Type B pancreatic cell (in vitro differentiated cells): Measurements from ENCODE around the gene CORIN. TPM values are rescaled to one million over a fixed set of nuclear protein-coding genes. Genes with fewer than 3 reads are reported as not detected.

Experiments
- DNase-seq: peaks from one replicate; pipeline ENCODE4 v3.0.0; 2021; ENCODE audit warnings: mixed read lengths; ENCODE audit not compliant: unreplicated experiment; ENCODE audit errors: extremely low spot score
- H3K27ac Mint-ChIP-seq: 2 replicates; pipeline ENCODE4 v1.8.0; 2021; ENCODE audit warnings: mild to moderate bottlenecking, mixed read lengths
- H3K27me3 Mint-ChIP-seq: 2 replicates; pipeline ENCODE4 v1.8.0; 2021; ENCODE audit warnings: mixed read lengths
- H3K36me3 Mint-ChIP-seq: 2 replicates; pipeline ENCODE4 v1.8.0; 2021; ENCODE audit warnings: mixed read lengths
- H3K4me1 Mint-ChIP-seq: one replicate; pipeline ENCODE4 v1.8.0; 2021; ENCODE audit warnings: mixed read lengths; ENCODE audit not compliant: unreplicated experiment
- H3K4me3 Mint-ChIP-seq: 2 replicates; pipeline ENCODE4 v1.8.0; 2021; ENCODE audit warnings: mild to moderate bottlenecking, mixed read lengths
- H3K9me3 Mint-ChIP-seq: 2 replicates; pipeline ENCODE4 v1.8.0; 2021; ENCODE audit warnings: mixed read lengths
- total RNA-seq: library from RNA; stranded (reverse); gene quantifications from 2 replicates; pipeline ENCODE4 v1.2.1, GENCODE V29; 2021; ENCODE audit warnings: low replicate concordance
- TF ChIP-seq, protein P1 (sequence below): fragments of 200-600 bp; sonication (generic); conservative IDR thresholded peaks from 2 replicates; pipeline ENCODE4 v1.5.0; 2021; ENCODE audit warnings: antibody characterized with exemption, mild to moderate bottlenecking

The CORIN gene
- total RNA-seq, 1 donor from 2014 or later: 34.6 TPM

DNA sequence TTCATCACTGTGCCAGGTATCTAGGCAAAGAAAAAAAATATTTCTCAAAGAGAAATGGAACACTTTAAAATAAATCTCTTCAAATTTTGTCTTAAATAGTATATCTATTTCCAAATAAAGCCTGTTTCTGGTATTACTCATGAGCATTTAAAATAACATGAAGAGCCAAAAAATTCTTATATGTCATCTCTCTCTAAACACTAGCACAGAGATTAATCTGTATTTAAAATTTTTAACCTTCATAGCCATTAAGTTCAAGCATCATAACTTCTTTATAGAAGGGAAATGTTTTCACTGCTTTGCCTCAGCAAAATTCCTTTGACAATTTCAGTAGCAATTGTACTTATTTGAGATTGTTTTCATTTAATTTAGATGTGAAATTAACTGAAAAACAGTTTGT is 5.1 kb upstream of the CORIN start:
- Mint-ChIP-seq H3K4me3 (no peak overlapping the region), H3K4me1 (peaks cover 2% of the 10 kb centered on the region), H3K36me3 (peaks cover 27% of the 10 kb centered on the region), H3K27me3 (peaks cover 3% of the 10 kb centered on the region), H3K9me3 (no peaks in the 10 kb centered on the region), H3K27ac (no peak overlapping the region)
- no peak for DNase-seq
- TF ChIP-seq, protein P1, sequence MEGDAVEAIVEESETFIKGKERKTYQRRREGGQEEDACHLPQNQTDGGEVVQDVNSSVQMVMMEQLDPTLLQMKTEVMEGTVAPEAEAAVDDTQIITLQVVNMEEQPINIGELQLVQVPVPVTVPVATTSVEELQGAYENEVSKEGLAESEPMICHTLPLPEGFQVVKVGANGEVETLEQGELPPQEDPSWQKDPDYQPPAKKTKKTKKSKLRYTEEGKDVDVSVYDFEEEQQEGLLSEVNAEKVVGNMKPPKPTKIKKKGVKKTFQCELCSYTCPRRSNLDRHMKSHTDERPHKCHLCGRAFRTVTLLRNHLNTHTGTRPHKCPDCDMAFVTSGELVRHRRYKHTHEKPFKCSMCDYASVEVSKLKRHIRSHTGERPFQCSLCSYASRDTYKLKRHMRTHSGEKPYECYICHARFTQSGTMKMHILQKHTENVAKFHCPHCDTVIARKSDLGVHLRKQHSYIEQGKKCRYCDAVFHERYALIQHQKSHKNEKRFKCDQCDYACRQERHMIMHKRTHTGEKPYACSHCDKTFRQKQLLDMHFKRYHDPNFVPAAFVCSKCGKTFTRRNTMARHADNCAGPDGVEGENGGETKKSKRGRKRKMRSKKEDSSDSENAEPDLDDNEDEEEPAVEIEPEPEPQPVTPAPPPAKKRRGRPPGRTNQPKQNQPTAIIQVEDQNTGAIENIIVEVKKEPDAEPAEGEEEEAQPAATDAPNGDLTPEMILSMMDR: no peak

DNA sequence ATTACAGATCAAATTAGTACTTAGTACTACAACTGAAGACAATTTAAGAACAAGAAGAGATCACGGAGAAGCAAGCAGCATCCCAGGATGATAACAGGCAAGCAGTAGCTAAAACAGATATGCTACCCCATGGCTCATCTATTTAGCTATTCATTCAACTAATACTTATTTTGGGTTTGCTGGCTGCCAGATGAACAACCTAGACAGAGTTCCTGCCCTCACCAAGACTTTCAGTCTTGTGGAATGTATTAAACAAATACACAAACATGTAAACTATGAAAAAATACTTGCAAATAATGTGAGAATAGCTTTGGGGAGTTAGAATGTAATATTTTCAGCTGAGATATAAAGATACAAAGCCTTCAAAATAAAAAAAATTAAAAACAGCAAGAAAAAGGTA is 2.4 kb upstream of the CORIN start:
- Mint-ChIP-seq H3K27ac (no peak overlapping the region), H3K27me3 (peaks cover 19% of the 10 kb centered on the region), H3K4me3 (no peak overlapping the region), H3K4me1 (peaks cover 6% of the 10 kb centered on the region), H3K36me3 (peaks cover 15% of the 10 kb centered on the region), H3K9me3 (no peaks in the 10 kb centered on the region)
- DNase-seq: no peak
- TF ChIP-seq, protein P1: no peak

DNA sequence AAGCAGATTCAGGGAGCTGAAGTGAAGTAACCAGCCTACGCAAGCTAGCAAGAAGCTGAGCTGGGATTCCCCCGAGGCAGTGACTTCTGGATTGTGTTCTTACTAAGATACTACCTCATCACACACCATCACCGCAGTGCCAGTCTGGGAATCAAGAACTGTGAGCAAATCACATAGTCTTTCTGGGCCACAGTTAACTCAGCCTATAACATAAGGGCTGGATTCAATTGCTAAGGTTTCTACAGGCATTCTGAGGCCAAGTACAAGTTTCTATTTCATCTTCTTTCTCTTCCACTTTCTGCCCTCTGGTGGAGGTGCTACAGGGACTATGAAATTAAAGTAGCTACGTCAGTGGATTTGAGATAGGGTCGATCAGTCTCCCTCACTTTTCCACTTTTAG is 1.4 kb upstream of the CORIN start:
- H3K27me3 Mint-ChIP-seq: peaks cover 20% of the 10 kb centered on the region
- peak overlapping the region; percentile 23 for H3K27ac Mint-ChIP-seq

GRCh38 chr4:47838445-47838844 is 578 bp upstream of the CORIN start:
- Mint-ChIP-seq H3K4me3 (peak overlapping the region; percentile 90), H3K4me1 (peaks cover 6% of the 10 kb centered on the region), H3K9me3 (peaks cover 1% of the 10 kb centered on the region), H3K27ac (no peak overlapping the region), H3K36me3 (peaks cover 10% of the 10 kb centered on the region), H3K27me3 (peaks cover 28% of the 10 kb centered on the region)
- DNase-seq: no peak
- TF ChIP-seq, protein P1: no peak

More for the DNA sequence above, 1.4 kb upstream of the CORIN start:
- TF ChIP-seq, protein P1: peak; percentile 58
- Mint-ChIP-seq H3K36me3 (peaks cover 13% of the 10 kb centered on the region), H3K4me1 (peaks cover 6% of the 10 kb centered on the region), H3K9me3 (no peaks in the 10 kb centered on the region), H3K4me3 (peak overlapping the region; percentile 44)
- DNase-seq: no peak

- H3K27ac Mint-ChIP-seq: peak overlapping the region; percentile 23
- H3K27me3 Mint-ChIP-seq: peaks cover 30% of the 10 kb centered on the region
- DNase-seq: peak; percentile 75
- peaks cover 16% of the 10 kb centered on the region for H3K36me3 Mint-ChIP-seq
- peaks cover 6% of the 10 kb centered on the region for H3K4me1 Mint-ChIP-seq
- peak overlapping the region; percentile 90 for H3K4me3 Mint-ChIP-seq
- TF ChIP-seq, protein P1: no peak
- H3K9me3 Mint-ChIP-seq: peaks cover 4% of the 10 kb centered on the region
Observed at GRCh38 chr4:47837094-47837907, 566 bp downstream of the CORIN start.
